HG03460 (cell line): ENCODE measurements around the gene IRF1.
A peak's percentile ranks its signal among the peaks of the same experiment; 100 is the strongest.

Experiments used
- ATAC-seq: cut with Tn5 transposase; IDR thresholded peaks from one replicate; pipeline ENCODE4 v1.9.1; 2021; ENCODE audit not compliant: unreplicated experiment

The IRF1 gene

DNA sequence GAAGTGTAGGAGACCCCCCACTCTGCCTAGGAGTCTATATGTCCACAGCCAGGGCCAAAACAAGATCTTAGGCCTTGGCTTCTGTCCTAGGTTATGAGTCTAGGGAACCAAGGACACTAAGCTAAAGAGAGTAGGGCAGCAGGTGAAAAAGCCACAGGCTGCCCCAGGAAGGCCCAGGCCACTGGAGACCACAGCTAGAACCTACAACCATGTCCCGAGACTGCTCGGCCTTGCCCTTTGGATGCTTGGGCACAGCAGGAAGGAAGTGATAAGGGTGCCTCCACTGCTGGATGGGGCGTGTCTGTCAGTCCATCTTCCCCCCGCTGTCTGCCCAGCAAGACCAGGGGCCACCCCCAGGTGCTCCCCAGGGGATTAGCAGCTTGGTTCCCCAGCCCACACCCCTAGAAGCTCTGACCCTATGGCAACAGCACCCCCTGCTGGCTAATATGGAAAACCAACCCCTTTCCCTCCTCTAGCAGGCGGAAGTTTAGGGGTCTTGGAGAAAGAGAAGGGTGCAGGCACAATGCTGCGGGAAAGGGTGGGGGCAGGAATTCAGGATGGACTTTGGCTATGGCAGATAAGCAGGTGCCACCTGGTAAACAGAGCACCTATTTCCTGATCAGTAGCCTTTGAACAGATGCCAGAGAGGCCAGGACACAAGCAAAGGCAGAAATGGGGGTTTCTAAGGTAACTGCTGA, 10.5 kb upstream of the IRF1 start:
- ATAC-seq = peak; percentile 38

- ATAC-seq = no peak
Measured at GRCh38 chr5:132500244-132500930, 9.8 kb upstream of the IRF1 start.

DNA sequence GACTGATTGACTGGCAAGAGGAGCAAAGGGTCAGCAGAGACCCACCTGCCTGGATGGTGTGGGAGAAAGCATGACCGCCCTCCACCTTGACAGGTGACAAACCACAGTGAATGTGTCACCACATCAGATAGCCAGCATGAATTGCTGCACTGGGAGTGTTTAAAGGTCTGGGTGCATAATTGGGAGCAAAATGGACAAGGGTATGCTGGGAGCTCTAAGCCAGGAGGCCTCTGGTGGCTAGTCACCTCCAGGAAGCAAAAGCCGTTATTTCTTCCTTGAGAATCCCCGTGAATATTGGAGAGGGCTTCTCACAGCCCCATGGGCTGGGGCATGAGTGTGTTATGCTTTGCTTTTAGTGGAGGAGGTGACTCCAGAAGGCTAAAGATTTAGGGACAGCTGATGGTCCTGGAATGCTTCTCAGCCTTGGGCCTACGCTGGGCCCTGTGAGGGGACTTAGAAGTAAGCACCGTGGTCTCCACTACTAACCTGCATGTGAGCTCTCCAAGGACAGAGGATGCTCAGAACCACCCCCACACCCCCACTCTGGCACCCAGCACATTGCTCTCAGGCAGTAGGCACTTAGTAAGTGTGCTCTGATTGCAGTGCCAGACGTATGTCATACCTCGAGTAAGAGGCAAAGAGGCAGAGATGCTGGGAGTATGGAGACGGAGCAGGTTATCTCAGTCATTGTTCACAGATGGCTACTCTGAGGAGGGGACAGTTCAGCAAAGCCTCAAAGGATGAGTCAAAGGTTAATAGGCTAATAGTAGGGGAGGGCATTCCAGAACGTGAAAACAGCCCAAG, 9.1 kb upstream of the IRF1 start:
- ATAC-seq = no peak

DNA sequence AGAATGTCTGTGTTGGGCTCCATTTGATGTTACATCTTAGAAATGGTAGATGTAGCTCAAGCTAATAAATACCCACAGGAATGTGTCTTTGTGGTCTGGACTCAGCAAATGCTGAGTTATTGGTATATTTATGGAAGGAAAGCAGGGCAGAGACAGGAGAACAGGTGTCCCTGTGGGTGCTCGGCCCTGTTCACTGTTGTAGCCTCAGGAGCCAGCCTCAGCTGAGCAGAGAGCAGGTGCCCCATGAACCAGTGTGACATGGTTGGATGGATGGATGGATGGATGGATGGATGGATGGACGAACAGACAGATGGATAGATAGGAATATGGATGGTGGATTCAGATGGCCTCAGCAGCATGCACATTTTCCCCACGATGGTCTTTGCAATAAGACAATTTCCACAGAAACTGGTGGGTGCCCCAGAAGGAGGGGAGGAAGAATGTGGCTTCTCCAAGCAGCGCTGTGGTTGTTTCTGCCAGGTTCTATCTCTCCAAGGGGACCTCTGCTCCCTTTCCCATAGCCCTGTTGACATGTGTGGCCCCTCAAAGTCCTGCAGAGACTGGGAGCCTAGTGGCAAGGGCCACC, 8.2 kb upstream of the IRF1 start:
- no peak for ATAC-seq

GRCh38 chr5:132498152-132498551, 7.6 kb upstream of the IRF1 start:
- ATAC-seq = no peak

DNA sequence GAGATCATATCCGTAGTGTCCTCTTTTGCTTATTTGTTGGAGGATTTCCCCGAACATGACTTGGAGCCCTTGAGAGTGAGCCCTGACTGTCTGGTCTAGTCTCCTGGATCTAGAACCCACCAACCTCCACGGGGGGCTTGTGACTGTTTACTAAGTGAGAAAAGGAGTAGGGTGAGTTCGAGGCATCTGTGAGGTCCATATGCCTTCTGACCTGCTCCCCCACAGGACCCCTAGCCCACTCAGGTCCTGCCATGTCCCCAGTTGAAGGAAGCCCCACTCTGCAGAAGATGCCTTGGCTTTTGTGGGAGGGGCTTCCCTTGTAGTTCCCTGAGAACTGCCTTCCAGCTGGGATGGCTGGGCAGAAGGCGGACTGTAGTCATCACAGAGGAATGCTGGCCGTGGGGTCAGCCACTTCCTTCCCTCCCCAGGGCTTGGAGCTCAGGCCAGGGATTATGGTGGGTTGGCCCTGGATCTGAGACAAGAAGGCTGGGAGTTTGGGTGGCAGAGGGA, 7.0 kb upstream of the IRF1 start:
- no peak for ATAC-seq

DNA sequence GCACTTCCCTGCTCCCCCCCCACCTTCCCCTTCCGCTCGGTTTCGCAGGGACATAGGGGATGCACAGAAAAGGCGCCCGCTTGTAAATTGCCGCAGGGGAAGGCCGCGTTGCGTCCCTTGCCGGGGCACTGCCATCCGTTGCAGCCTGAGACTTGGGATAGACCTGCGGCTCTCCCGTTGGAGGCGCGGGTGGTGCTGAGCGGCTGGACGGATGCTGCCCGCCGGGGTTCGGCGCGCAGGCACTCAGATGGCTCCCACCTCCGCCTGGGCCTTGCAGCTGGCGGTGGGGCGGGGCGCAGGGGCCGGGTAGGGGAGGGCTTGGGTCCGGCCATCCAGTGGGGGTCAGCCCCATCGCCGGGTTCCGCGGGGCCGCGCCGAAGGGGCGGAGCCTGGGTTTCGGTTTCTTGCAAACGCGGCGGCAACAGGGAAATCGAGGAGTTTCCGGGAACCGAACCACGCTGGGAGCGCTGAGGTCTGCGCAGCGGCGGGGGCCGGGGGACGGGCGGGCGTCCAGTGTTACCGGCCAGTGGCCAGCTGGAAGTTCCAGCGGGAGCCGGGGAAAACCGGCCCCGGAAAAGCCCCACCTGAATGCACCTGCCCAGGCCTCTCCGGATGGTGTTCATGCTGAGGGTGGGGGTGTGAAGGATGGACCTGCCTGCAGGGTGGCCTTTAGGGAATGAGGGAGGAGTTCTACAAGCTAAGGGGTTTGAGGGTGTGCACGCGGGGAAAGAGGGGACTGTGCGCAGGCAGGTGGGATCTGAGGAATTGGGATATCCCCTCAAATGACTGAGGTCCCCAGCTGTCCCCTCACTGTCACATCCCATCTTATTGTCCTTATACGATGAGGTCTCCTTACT, 6.3 kb upstream of the IRF1 start:
- peak; percentile 39 for ATAC-seq

GRCh38 chr5:132496191-132496630, 5.6 kb upstream of the IRF1 start:
- ATAC-seq = peak; percentile 48

GRCh38 chr5:132495667-132496190, 5.2 kb upstream of the IRF1 start:
- ATAC-seq = peak; percentile 40

- ATAC-seq = no peak
Measured at GRCh38 chr5:132493821-132494220, 3.2 kb upstream of the IRF1 start.

- no peak for ATAC-seq
Measured at GRCh38 chr5:132493241-132493640, 2.7 kb upstream of the IRF1 start.

DNA sequence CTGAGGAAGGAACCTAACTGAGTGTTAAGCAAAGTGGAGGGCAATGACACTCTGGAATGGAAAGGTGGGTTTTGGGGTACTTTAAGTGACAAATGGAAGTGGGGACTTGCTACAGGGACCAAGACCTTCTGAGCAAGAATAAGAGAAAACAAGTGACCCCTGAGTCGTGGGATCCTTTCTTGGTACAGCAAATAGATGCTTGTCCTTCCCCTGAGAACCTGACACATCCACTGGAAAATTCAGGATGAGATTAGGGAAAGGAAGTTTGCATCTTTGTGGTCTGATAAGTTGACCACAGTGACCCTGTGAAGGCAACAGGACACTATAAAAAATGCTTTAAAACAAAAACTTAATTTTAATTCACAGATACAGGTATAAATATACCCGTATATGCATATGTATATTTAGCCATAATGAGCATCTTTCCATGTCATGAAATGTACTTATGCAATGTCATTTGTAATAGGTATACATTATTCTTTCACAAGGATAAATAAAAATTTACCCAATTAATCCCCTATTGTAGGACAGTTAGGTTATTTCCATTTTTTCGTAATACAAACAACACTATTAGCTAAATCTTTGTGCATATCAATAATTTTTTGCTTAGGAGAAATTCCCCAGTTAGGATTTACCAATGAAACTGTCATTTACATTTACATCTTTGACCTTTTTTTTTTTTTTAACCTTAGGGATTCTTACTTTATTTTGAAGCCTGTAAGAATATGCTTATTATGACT, 2.0 kb upstream of the IRF1 start:
- no peak for ATAC-seq

DNA sequence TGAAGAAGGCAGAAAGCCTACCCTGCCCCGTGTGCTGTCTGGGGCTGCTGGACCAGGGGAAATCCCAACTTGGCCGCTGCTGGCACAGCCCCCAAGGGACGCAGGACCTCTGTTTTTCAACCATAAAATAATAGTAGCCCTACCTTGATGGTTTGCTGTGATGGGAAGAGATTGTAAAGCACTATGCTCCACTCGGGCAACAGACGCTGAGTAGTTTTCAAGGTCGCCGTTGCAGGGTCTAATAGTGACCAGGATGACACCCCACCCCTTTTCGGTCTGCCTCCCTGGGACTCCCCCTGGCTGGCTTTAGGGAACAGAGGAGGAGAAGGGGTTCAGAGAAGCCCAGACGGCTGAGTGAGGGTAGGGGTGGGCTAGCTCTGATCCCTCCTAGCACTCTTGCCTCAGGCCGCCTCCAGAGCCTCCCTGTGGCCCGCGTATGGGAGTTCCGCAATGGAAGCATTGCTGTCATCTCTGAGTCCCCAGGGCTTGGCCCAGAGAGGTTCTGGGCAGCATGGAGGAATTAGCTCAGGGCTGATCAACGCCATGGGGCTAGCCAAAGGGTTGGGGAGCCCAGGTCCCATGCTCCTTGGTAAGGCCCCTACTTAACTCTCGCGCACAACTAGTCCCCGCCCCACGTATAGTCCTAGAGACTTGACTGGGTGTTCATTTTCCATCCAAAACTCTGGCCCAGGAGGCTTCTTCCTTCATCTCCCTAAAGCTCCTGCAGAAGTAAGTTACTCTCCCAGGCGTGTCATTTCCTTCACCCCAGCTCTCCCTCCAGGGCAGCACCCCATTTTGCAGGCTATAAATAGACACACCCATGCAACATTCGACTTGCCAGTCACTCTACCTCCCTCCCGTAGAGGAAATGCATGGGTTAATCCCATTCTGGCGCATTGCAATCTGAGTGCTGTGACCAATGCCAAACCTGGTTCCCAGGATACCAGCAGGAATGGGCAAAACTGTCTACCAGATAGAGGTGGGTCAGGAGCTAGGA, 1.1 kb upstream of the IRF1 start:
- ATAC-seq = peak; percentile 23

DNA sequence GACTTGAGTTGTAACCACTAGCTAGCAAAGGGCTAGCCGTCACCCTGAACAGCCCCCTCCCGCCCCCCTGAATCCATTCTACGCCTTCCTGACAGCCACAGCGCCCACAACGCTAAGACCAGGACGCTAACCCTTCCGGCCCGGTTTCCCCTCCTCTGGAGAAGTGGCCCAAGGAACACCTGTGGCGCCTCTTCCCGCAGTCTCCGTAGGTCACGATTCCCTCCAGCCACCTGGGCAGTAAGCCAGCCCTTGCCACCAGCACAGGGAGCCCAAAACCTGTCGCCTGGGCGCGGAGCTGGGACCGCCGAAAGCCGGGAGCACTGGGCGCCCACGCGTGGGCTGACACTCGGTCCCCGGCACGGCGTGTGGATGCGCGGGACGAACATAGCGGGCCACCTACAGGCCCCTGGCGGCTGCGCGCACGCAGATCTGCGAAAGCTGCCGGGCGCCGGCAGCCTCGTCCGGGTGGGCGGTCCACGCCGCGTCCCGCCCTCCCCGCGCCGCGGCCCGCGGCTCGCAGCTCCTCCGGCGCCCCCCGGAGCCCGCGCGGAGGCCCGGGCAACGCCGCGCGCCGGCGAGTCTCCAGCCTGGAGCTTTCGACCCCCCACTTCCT, 596 bp downstream of the IRF1 start:
- ATAC-seq = peak; percentile 15

GRCh38 chr5:132489051-132489770, 1.4 kb downstream of the IRF1 start:
- ATAC-seq = no peak

DNA sequence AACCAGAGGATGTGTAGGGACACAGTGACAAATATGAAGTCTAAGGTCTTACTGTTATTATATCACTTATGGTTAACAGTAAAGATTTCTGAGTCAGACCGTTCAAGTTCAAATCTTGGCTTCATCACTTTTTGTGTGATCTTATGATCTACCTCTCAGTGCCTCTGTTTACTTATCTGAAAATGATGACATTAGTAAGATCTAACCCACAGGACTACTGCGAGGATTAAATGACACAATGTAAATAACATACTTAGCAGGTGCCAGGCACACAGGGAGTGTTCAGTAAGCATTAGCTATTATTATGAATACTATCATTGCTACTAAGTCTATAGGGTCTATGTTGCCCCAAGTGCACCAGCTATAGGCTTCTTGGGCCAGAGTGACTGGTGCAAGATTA, 2.0 kb downstream of the IRF1 start:
- ATAC-seq = no peak
